Ovary (tissue), 3 donors: ENCODE data around the gene KRT33A.

Source experiments
- CTCF ChIP-seq, 3 donors: fragments of 450-650 bp in 2 of 3; fragments of 200-600 bp in 1 of 3; IDR thresholded peaks; one replicate each; pipeline versions ENCODE4 v1.5.1 to v1.8.0; 2016 to 2022; ENCODE audit warnings: antibody characterized with exemption in 3 of 3, mild to moderate bottlenecking in 1 of 3
- POLR2A ChIP-seq: fragments of 450-650 bp; IDR thresholded peaks from one replicate; pipeline ENCODE4 v1.6.1; 2017; ENCODE audit warnings: antibody characterized with exemption, mild to moderate bottlenecking, moderate library complexity
- donor health status: DM: no; HTN: no; CAD: no.

- TF ChIP-seq CTCF (IDR thresholded peaks at IDR 0.05) = no peak
- no peak for TF ChIP-seq POLR2A
These were observed 14.9 kb downstream of the KRT33A start for GRCh38 chr17:41335747-41336146.
